Breast epithelium (tissue), 3 donors: ENCODE data around the gene SLC35E4.

Experiments
- POLR2A ChIP-seq: fragments of 450-650 bp; IDR thresholded peaks from one replicate; pipeline ENCODE4 v1.6.1; 2016; ENCODE audit warnings: antibody characterized with exemption, mild to moderate bottlenecking, moderate library complexity
- TF ChIP-seq, protein P1 (sequence below), 3 donors: fragments of 450-650 bp; IDR thresholded peaks; one replicate each; pipeline ENCODE4 v1.5.1; 2016 to 2017; ENCODE audit warnings: antibody characterized with exemption in 3 of 3, mild to moderate bottlenecking in 3 of 3, moderate library complexity in 3 of 3

DNA sequence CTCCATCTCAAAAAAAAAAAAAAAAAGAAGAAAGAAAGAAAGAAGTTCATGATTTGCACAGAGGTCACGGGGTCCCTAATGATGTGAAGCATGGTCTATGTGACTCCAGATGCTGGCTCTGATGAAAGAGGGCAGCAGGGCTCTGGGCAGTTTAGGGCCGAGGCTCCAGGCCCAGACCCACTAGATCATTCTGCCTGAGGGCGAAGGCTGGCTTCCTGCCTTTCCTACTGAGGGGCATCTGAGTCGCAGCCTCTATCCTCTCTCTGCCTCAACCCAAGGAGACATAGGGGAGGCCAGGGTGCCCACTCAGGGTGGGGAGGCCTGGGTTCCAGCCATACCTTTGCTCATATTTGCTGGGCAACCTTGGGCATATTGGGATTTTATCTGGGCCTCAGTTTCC, 4.8 kb downstream of the SLC35E4 start:
- TF ChIP-seq, protein P1, sequence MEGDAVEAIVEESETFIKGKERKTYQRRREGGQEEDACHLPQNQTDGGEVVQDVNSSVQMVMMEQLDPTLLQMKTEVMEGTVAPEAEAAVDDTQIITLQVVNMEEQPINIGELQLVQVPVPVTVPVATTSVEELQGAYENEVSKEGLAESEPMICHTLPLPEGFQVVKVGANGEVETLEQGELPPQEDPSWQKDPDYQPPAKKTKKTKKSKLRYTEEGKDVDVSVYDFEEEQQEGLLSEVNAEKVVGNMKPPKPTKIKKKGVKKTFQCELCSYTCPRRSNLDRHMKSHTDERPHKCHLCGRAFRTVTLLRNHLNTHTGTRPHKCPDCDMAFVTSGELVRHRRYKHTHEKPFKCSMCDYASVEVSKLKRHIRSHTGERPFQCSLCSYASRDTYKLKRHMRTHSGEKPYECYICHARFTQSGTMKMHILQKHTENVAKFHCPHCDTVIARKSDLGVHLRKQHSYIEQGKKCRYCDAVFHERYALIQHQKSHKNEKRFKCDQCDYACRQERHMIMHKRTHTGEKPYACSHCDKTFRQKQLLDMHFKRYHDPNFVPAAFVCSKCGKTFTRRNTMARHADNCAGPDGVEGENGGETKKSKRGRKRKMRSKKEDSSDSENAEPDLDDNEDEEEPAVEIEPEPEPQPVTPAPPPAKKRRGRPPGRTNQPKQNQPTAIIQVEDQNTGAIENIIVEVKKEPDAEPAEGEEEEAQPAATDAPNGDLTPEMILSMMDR (IDR thresholded peaks at IDR 0.05): no peak
- TF ChIP-seq POLR2A: no peak
